KOPT-K1 (cell line): ENCODE data around the gene RPL3.
"Not testable (repeated sequence)": the region's sequence is repeated elsewhere in the genome, so short reads cannot be mapped to it uniquely, and the experiment has no call there.

ENCODE experiments used
- H3K27ac ChIP-seq: fragments of 200-600 bp; sonication (generic); 2 replicates; pipeline ENCODE4 v1.5.1; 2016; ENCODE audit warnings: antibody characterized with exemption, mild to moderate bottlenecking, low read depth, low read length; ENCODE audit not compliant: poor library complexity, severe bottlenecking
- H3K36me3 ChIP-seq: fragments of 200-600 bp; sonication (generic); 2 replicates; pipeline ENCODE4 v1.5.1; 2017; ENCODE audit warnings: antibody characterized with exemption, mild to moderate bottlenecking, low read length, moderate library complexity; ENCODE audit not compliant: insufficient read depth
- H3K9me3 ChIP-seq: fragments of 200-600 bp; sonication (generic); 2 replicates; pipeline ENCODE4 v1.5.1; 2017; ENCODE audit warnings: antibody characterized with exemption, low read length, mild to moderate bottlenecking; ENCODE audit not compliant: insufficient read depth, poor library complexity, severe bottlenecking

The RPL3 gene

GRCh38 chr22:39319284-39320022, at the start of gene RPL3:
Gene RPL3 (minus strand): TSS chr22:39319623. CDS start chr22:39319597, 26 bp downstream.
- Histone ChIP-seq H3K36me3 (peaks cover 49% of the 10 kb centered on the region), H3K9me3 (no peaks in the 10 kb centered on the region), H3K27ac (peak within 1 kb of the TSS; percentile 91)

- peaks cover 14% of the 10 kb centered on the region for H3K9me3 ChIP-seq
- no peak overlapping the region for H3K27ac ChIP-seq
- H3K36me3 ChIP-seq: no peaks in the 10 kb centered on the region
Measured at GRCh38 chr22:39369186-39369585, 49.8 kb upstream of the RPL3 start.

- no peaks in the 10 kb centered on the region for H3K36me3 ChIP-seq
- no peak overlapping the region for H3K27ac ChIP-seq
- peaks cover 14% of the 10 kb centered on the region for H3K9me3 ChIP-seq
Measured at GRCh38 chr22:39368461-39368911, 49.1 kb upstream of the RPL3 start.

- Histone ChIP-seq H3K36me3 (no peaks in the 10 kb centered on the region), H3K9me3 (peaks cover 6% of the 10 kb centered on the region), H3K27ac (no peak overlapping the region)
Measured at GRCh38 chr22:39367035-39367434, 47.6 kb upstream of the RPL3 start.

GRCh38 chr22:39365492-39365780, 46.0 kb upstream of the RPL3 start:
- Histone ChIP-seq H3K36me3 (no peaks in the 10 kb centered on the region), H3K9me3 (no peaks in the 10 kb centered on the region), H3K27ac (no peak overlapping the region)

GRCh38 chr22:39364714-39365491, 45.5 kb upstream of the RPL3 start:
- no peak overlapping the region for H3K27ac ChIP-seq
- no peaks in the 10 kb centered on the region for H3K9me3 ChIP-seq
- H3K36me3 ChIP-seq: no peaks in the 10 kb centered on the region

GRCh38 chr22:39363751-39364515, 44.5 kb upstream of the RPL3 start:
- no peaks in the 10 kb centered on the region for H3K36me3 ChIP-seq

GRCh38 chr22:39362932-39363331, 43.5 kb upstream of the RPL3 start:
- H3K36me3 ChIP-seq: no peaks in the 10 kb centered on the region
- no peaks in the 10 kb centered on the region for H3K9me3 ChIP-seq
- H3K27ac ChIP-seq: no peak overlapping the region

More at GRCh38 chr22:39363751-39364515, 44.5 kb upstream of the RPL3 start:
- no peak overlapping the region for H3K27ac ChIP-seq
- no peaks in the 10 kb centered on the region for H3K9me3 ChIP-seq

- no peaks in the 10 kb centered on the region for H3K36me3 ChIP-seq
- H3K9me3 ChIP-seq: no peaks in the 10 kb centered on the region
- H3K27ac ChIP-seq: no peak overlapping the region
Measured at GRCh38 chr22:39362271-39362670, 42.8 kb upstream of the RPL3 start.

GRCh38 chr22:39361496-39361895, 42.1 kb upstream of the RPL3 start:
- no peak overlapping the region for H3K27ac ChIP-seq
- no peaks in the 10 kb centered on the region for H3K9me3 ChIP-seq

GRCh38 chr22:39360674-39361413, 41.4 kb upstream of the RPL3 start:
- Histone ChIP-seq H3K9me3 (no peaks in the 10 kb centered on the region), H3K36me3 (no peaks in the 10 kb centered on the region), H3K27ac (no peak overlapping the region)

More at GRCh38 chr22:39361496-39361895, 42.1 kb upstream of the RPL3 start:
- no peaks in the 10 kb centered on the region for H3K36me3 ChIP-seq

- Histone ChIP-seq H3K27ac (no peak overlapping the region), H3K9me3 (no peaks in the 10 kb centered on the region), H3K36me3 (no peaks in the 10 kb centered on the region)
Measured at GRCh38 chr22:39360242-39360641, 40.8 kb upstream of the RPL3 start.

GRCh38 chr22:39359659-39360195, 40.3 kb upstream of the RPL3 start:
- no peaks in the 10 kb centered on the region for H3K36me3 ChIP-seq
- H3K27ac ChIP-seq: no peak overlapping the region
- H3K9me3 ChIP-seq: no peaks in the 10 kb centered on the region

- not testable (repeated sequence) for H3K9me3 ChIP-seq, H3K27ac ChIP-seq, H3K36me3 ChIP-seq
Measured at GRCh38 chr22:39358197-39358596, 38.8 kb upstream of the RPL3 start.
